HepG2 (cell line): ENCODE data around the gene TRAPPC3. TPM values are rescaled to one million over a fixed set of nuclear protein-coding genes. Genes with fewer than 3 reads are reported as not detected.

Experiments used
- AKAP8 ChIP-seq: sonication (generic); formaldehyde crosslinking; IDR thresholded peaks from 2 replicates; pipeline ENCODE4 v1.5.1; 2020; ENCODE audit warnings: mild to moderate bottlenecking, missing genetic modification reagents
- ATF4 ChIP-seq, 2 experiments: fragments of 450-650 bp in 1 of 2; sonication (generic) in 1 of 2; formaldehyde crosslinking; IDR thresholded peaks; 2 replicates each; pipeline versions ENCODE4 v1.5.0 to v1.8.0; 2020 to 2022; ENCODE audit warnings: mild to moderate bottlenecking in 1 of 2, missing genetic modification reagents in 1 of 2
- CREBL2 ChIP-seq: sonication (generic); formaldehyde crosslinking; IDR thresholded peaks from 2 replicates; pipeline ENCODE4 v1.8.1; 2023; ENCODE audit warnings: missing genetic modification reagents, mild to moderate bottlenecking, borderline replicate concordance
- FOXO1 ChIP-seq: sonication (generic); formaldehyde crosslinking; IDR thresholded peaks from 2 replicates; pipeline ENCODE4 v1.4.0; 2020; ENCODE audit warnings: missing genetic modification reagents
- JUND ChIP-seq: sonication (generic); formaldehyde crosslinking; IDR thresholded peaks from 2 replicates; pipeline ENCODE4 v1.8.0; 2022; ENCODE audit warnings: mild to moderate bottlenecking, missing genetic modification reagents
- KAT8 ChIP-seq: IDR thresholded peaks from 2 replicates; pipeline ENCODE4 v1.6.1; 2016; ENCODE audit warnings: missing genetic modification reagents, missing compliant biosample characterization
- MYC ChIP-seq: sonication (generic); formaldehyde crosslinking; IDR thresholded peaks from 2 replicates; pipeline ENCODE4 v1.9.0; 2021; ENCODE audit warnings: missing genetic modification reagents, borderline replicate concordance
- REST ChIP-seq, 2 experiments: IDR thresholded peaks; 2 replicates each; pipeline ENCODE4 v1.6.1; 2011 to 2012; ENCODE audit warnings: low read length in 2 of 2, borderline replicate concordance in 1 of 2, low read depth in 1 of 2, mild to moderate bottlenecking in 1 of 2, moderate library complexity in 1 of 2
- SETDB1 ChIP-seq: sonication (generic); formaldehyde crosslinking; IDR thresholded peaks from 2 replicates; pipeline ENCODE4 v1.5.1; 2020; ENCODE audit warnings: missing genetic modification reagents, mild to moderate bottlenecking, borderline replicate concordance
- SOX13 ChIP-seq, 3 experiments: fragments of 450-650 bp in 1 of 3; sonication (generic) in 1 of 3; formaldehyde crosslinking in 1 of 3; IDR thresholded peaks in 2 of 3; conservative IDR thresholded peaks in 1 of 3; 2 replicates each; pipeline versions ENCODE4 v1.5.0 to v1.6.1; 2016 to 2020; ENCODE audit warnings: antibody characterized with exemption in 1 of 3, mild to moderate bottlenecking in 1 of 3, missing compliant biosample characterization in 1 of 3, missing genetic modification reagents in 1 of 3, moderate library complexity in 1 of 3
- SOX6 ChIP-seq, 2 experiments: fragments of 450-650 bp in 1 of 2; sonication (generic) in 1 of 2; formaldehyde crosslinking in 1 of 2; IDR thresholded peaks; 2 replicates each; pipeline versions ENCODE4 v1.4.0 to v1.6.1; 2017 to 2020; ENCODE audit warnings: antibody characterized with exemption in 1 of 2, mild to moderate bottlenecking in 1 of 2, missing genetic modification reagents in 1 of 2
- ZBTB20 ChIP-seq: sonication (generic); formaldehyde crosslinking; IDR thresholded peaks from 2 replicates; pipeline ENCODE4 v1.8.1; 2023; ENCODE audit warnings: missing genetic modification reagents, low read depth, mild to moderate bottlenecking, borderline replicate concordance
- ZBTB46 ChIP-seq: sonication (generic); formaldehyde crosslinking; IDR thresholded peaks from 2 replicates; pipeline ENCODE4 v1.4.0; 2020; ENCODE audit warnings: mild to moderate bottlenecking, missing genetic modification reagents, borderline replicate concordance
- ZC3H4 ChIP-seq: sonication (generic); formaldehyde crosslinking; IDR thresholded peaks from 2 replicates; pipeline ENCODE4 v1.4.0; 2020; ENCODE audit warnings: missing genetic modification reagents, borderline replicate concordance
- ZHX1 ChIP-seq: sonication (generic); formaldehyde crosslinking; IDR thresholded peaks from 2 replicates; pipeline ENCODE4 v1.8.1; 2022; ENCODE audit warnings: low read depth, mild to moderate bottlenecking, missing genetic modification reagents
- ZNF564 ChIP-seq: sonication (generic); formaldehyde crosslinking; IDR thresholded peaks from 2 replicates; pipeline ENCODE4 v1.8.1; 2023; ENCODE audit warnings: mild to moderate bottlenecking, missing genetic modification reagents
- ZNF670 ChIP-seq: sonication (generic); formaldehyde crosslinking; IDR thresholded peaks from 2 replicates; pipeline ENCODE4 v1.8.0; 2022; ENCODE audit warnings: mild to moderate bottlenecking, missing genetic modification reagents, borderline replicate concordance
- polyA plus RNA-seq, 8 experiments: library from polyadenylated mRNA; depleted of rRNA in 3 of 8; stranded (reverse) in 7 of 8; unstranded in 1 of 8; fragments of >200 nt; fragmentation: Illumina TruSeq in 4 of 8; extraction: Trizol in 4 of 8; gene quantifications; 2 replicates each; pipeline versions ENCODE4 v1.2.1 to v1.2.3, GENCODE V29; 2011 to 2016; ENCODE audit warnings: low read depth in 4 of 8, missing spikeins in 1 of 8, mixed read lengths in 1 of 8; ENCODE audit not compliant: insufficient read depth in 1 of 8
- total RNA-seq, 5 experiments: library from RNA; depleted of rRNA; stranded (reverse); fragments of >200 nt; fragmentation: Illumina TruSeq; extraction: Trizol; gene quantifications; 2 replicates each; pipeline ENCODE4 v1.2.3, GENCODE V29; 2016; ENCODE audit warnings: low read depth in 1 of 5

Gene TRAPPC3
- total and polyA plus RNA-seq, 2 of the 13 experiments (the other 11 are each of a cell fraction or from before 2014, with no cell fraction given): 53.7 to 62.4 TPM

- TF ChIP-seq ATF4 (CRISPR knock-in tag; IDR thresholded peaks at IDR 0.05): no peak
- TF ChIP-seq ZBTB46 (CRISPR knock-in tag): no peak
- no peak; the same call in 1 of the 2 replicates for TF ChIP-seq MYC (CRISPR knock-in tag)
- no peak for TF ChIP-seq ZHX1 (CRISPR knock-in tag)
- TF ChIP-seq ZC3H4 (CRISPR knock-in tag): no peak
- TF ChIP-seq ZNF564: peak; percentile 42; the same call in 1 of the 2 replicates
- 0 out of 2 replicates have a peak, but pooled peaks have one; percentile 13 for TF ChIP-seq FOXO1 (CRISPR knock-in tag)
- TF ChIP-seq SETDB1: no peak
- 0 out of 2 replicates have a peak, but pooled peaks have one; percentile 46 for TF ChIP-seq KAT8
- TF ChIP-seq SOX6 (IDR thresholded peaks at IDR 0.05): no peak
- peak; percentile 62; the same call in 1 of the 2 replicates for TF ChIP-seq SOX6 (CRISPR knock-in tag; IDR thresholded peaks at IDR 0.05)
- TF ChIP-seq CREBL2: no peak
- no peak for TF ChIP-seq ZNF670 (CRISPR knock-in tag)
- TF ChIP-seq REST (IDR thresholded peaks at IDR 0.05; ENCODE audit: borderline replicate concordance in 1 of 2, low read depth in 1 of 2, low read length in 2 of 2): no peak
- TF ChIP-seq ZBTB20 (CRISPR knock-in tag): 0 out of 2 replicates have a peak, but pooled peaks have one; percentile 16
- TF ChIP-seq SOX13 (IDR thresholded peaks at IDR 0.05): no peak
- TF ChIP-seq SOX13 (CRISPR knock-in tag; conservative IDR thresholded peaks at IDR 0.05 in 1 of 2, IDR thresholded peaks at IDR 0.05 in 1 of 2): 0 out of 4 replicates have a peak, but pooled peaks of 1 of the 2 experiments have one; percentile 23
- TF ChIP-seq JUND (CRISPR knock-in tag): no peak
- TF ChIP-seq AKAP8: no peak
Measured at GRCh38 chr1:36187800-36188593, 38.7 kb upstream of the TRAPPC3 start (continued).
